HEK293T (cell line): ENCODE data around the gene TSPOAP1.

Source experiments
- CTCF ChIA-PET: fragments of 350-600 bp; formaldehyde crosslinking; extraction: SDS; loops from one replicate; lab custom pipeline; 2021; ENCODE audit warnings: antibody characterized with exemption, inconsistent platforms; lab: Yijun Ruan, JAX
- POLR2A ChIA-PET: fragments of 350-600 bp; formaldehyde crosslinking; extraction: SDS; loops from one replicate; lab custom pipeline; 2020; ENCODE audit warnings: antibody characterized with exemption, inconsistent platforms; lab: Yijun Ruan, JAX
- DNase-seq: peaks from one replicate; pipeline ENCODE4 v3.0.0; 2012; ENCODE audit warnings: mixed read lengths; ENCODE audit errors: extremely low spot score
- ARNT ChIP-seq: fragments of 450-650 bp; IDR thresholded peaks from 2 replicates; pipeline ENCODE4 v1.6.1; 2017; ENCODE audit warnings: mild to moderate bottlenecking
- BHLHE40 ChIP-seq: fragments of 450-650 bp; IDR thresholded peaks from 2 replicates; pipeline ENCODE4 v1.6.1; 2016; ENCODE audit warnings: mild to moderate bottlenecking, moderate library complexity, borderline replicate concordance
- CTBP1 ChIP-seq: fragments of 450-650 bp; IDR thresholded peaks from 2 replicates; pipeline ENCODE4 v1.6.1; 2016; ENCODE audit warnings: borderline replicate concordance
- ELF4 ChIP-seq: fragments of 450-650 bp; IDR thresholded peaks from 2 replicates; pipeline ENCODE4 v1.6.1; 2017; ENCODE audit warnings: antibody characterized with exemption
- FOXA1 ChIP-seq: fragments of 450-650 bp; IDR thresholded peaks from 2 replicates; pipeline ENCODE4 v1.6.1; 2016; ENCODE audit warnings: mild to moderate bottlenecking
- FOXK2 ChIP-seq: fragments of 450-650 bp; IDR thresholded peaks from 2 replicates; pipeline ENCODE4 v1.6.1; 2016; ENCODE audit warnings: mild to moderate bottlenecking
- FOXM1 ChIP-seq: fragments of 450-650 bp; IDR thresholded peaks from 2 replicates; pipeline ENCODE4 v1.6.1; 2017; ENCODE audit warnings: mild to moderate bottlenecking, borderline replicate concordance
- HDGF ChIP-seq: fragments of 450-650 bp; IDR thresholded peaks from 2 replicates; pipeline ENCODE4 v1.6.1; 2017; ENCODE audit warnings: antibody characterized with exemption, borderline replicate concordance
- L3MBTL2 ChIP-seq: fragments of 450-650 bp; conservative IDR thresholded peaks from 2 replicates; pipeline ENCODE4 v1.6.1; 2016; ENCODE audit warnings: mild to moderate bottlenecking
- LEF1 ChIP-seq: fragments of 450-650 bp; IDR thresholded peaks from 2 replicates; pipeline ENCODE4 v1.6.1; 2017; ENCODE audit warnings: mild to moderate bottlenecking, borderline replicate concordance
- NFRKB ChIP-seq: fragments of 450-650 bp; IDR thresholded peaks from 2 replicates; pipeline ENCODE4 v1.6.1; 2016; ENCODE audit warnings: mild to moderate bottlenecking, moderate library complexity
- PKNOX1 ChIP-seq: fragments of 450-650 bp; IDR thresholded peaks from 2 replicates; pipeline ENCODE4 v1.6.1; 2016
- SP1 ChIP-seq: fragments of 450-650 bp; IDR thresholded peaks from 2 replicates; pipeline ENCODE4 v1.6.1; 2017
- SUZ12 ChIP-seq: fragments of 450-650 bp; IDR thresholded peaks from 2 replicates; pipeline ENCODE4 v1.6.1; 2016; ENCODE audit warnings: mild to moderate bottlenecking
- TARDBP ChIP-seq: fragments of 450-650 bp; IDR thresholded peaks from 2 replicates; pipeline ENCODE4 v1.6.1; 2016
- ZNF384 ChIP-seq: fragments of 450-650 bp; IDR thresholded peaks from 2 replicates; pipeline ENCODE4 v1.6.1; 2016

TSPOAP1 gene

GRCh38 chr17:58358408-58359172 lies 30.0 kb upstream of the TSPOAP1 start:
- CTCF ChIA-PET, result interaction anchor here (1.1 kb wide), 1 partner anchor 59 kb away, joined by 3 read pairs; the partner anchor contains the start of gene RNF43
- DNase-seq, result no peak
- no peak for TF ChIP-seq ZNF384
- TF ChIP-seq FOXM1, result no peak
- no peak for TF ChIP-seq CTBP1
- TF ChIP-seq SUZ12, result no peak
- TF ChIP-seq FOXK2, result no peak
- TF ChIP-seq NFRKB, result no peak
- no peak for TF ChIP-seq L3MBTL2
- no peak for TF ChIP-seq ARNT
- no peak for TF ChIP-seq SP1
- no peak for TF ChIP-seq BHLHE40
- TF ChIP-seq ELF4, result no peak
- no peak for TF ChIP-seq HDGF
- POLR2A ChIA-PET, result no interaction called here

- ChIA-PET CTCF (interaction anchor here (1.1 kb wide), 1 partner anchor 60 kb away, joined by 3 read pairs; the partner anchor contains the start of gene RNF43), POLR2A (no interaction called here)
- TF ChIP-seq CTBP1 (no peak), FOXA1 (no peak), TARDBP (no peak), FOXM1 (no peak), ZNF384 (no peak), L3MBTL2 (no peak), NFRKB (no peak), ARNT (no peak), LEF1 (no peak), ELF4 (no peak), SUZ12 (no peak), HDGF (no peak), SP1 (no peak)
Measured at GRCh38 chr17:58357312-58358297, 29.0 kb upstream of the TSPOAP1 start.

GRCh38 chr17:58356231-58356630 lies 27.6 kb upstream of the TSPOAP1 start:
- DNase-seq, result no peak
- TF ChIP-seq HDGF (no peak), L3MBTL2 (no peak), TARDBP (no peak), BHLHE40 (no peak), ELF4 (no peak), CTBP1 (no peak), LEF1 (no peak), FOXA1 (no peak), ARNT (no peak), NFRKB (no peak), SP1 (no peak), FOXM1 (no peak), ZNF384 (no peak), FOXK2 (no peak), SUZ12 (no peak), PKNOX1 (no peak)
- CTCF ChIA-PET, result interaction anchor here (1.1 to 2.1 kb wide), 2 partner anchors 59 to 61 kb away, joined by 3 to 5 read pairs; partner anchors contain the start of gene RNF43
- POLR2A ChIA-PET, result interaction anchor here (0.6 to 7.1 kb wide), 2 partner anchors 59 to 1121 kb away, joined by 3 to 234 read pairs; partner anchors contain the start of gene RNF43

More at GRCh38 chr17:58357312-58358297, 29.0 kb upstream of the TSPOAP1 start:
- no peak for DNase-seq

GRCh38 chr17:58354541-58355216 lies 26.1 kb upstream of the TSPOAP1 start:
- TF ChIP-seq ARNT (no peak), SUZ12 (no peak), HDGF (no peak), SP1 (no peak), ZNF384 (no peak), LEF1 (no peak), ELF4 (no peak), CTBP1 (no peak), NFRKB (no peak), FOXM1 (no peak), FOXK2 (no peak), PKNOX1 (no peak), TARDBP (no peak), FOXA1 (no peak), BHLHE40 (no peak)
- POLR2A ChIA-PET, result interaction anchor here (1.4 to 7.1 kb wide), 3 partner anchors 10 to 61 kb away, joined by 5 to 234 read pairs (median 56); partner anchors contain the start of gene RNF43
- DNase-seq, result no peak
- CTCF ChIA-PET, result interaction anchor here (1.0 to 2.1 kb wide), 3 partner anchors 11 to 62 kb away, joined by 3 to 5 read pairs (median 4); partner anchors contain the start of gene RNF43

- TF ChIP-seq ELF4 (no peak), BHLHE40 (no peak), TARDBP (no peak), ARNT (no peak), CTBP1 (no peak), SUZ12 (no peak; the same call in 1 of the 2 replicates), FOXA1 (no peak), L3MBTL2 (no peak), PKNOX1 (no peak), FOXK2 (no peak), SP1 (no peak), HDGF (no peak), FOXM1 (no peak), ZNF384 (no peak), NFRKB (no peak), LEF1 (no peak)
- ChIA-PET POLR2A (interaction anchor here (0.7 to 7.1 kb wide), 17 partner anchors 7 to 160 kb away, joined by 3 to 234 read pairs (median 18); partner anchors contain the start of gene RNF43), CTCF (interaction anchor here (0.7 to 3.0 kb wide), 2 partner anchors 19 to 63 kb away, joined by 4 to 15 read pairs; partner anchors contain the start of gene RNF43)
- no peak for DNase-seq
Measured at GRCh38 chr17:58353389-58353825, 24.8 kb upstream of the TSPOAP1 start.
